IPS DF 19.7 (cell line): ENCODE data around the gene LIPK.

Source experiments
- DNase-seq: peaks from one replicate; pipeline ENCODE4 v3.0.0-alpha.2; 2013; ENCODE audit warnings: low read depth, low spot score

LIPK gene

GRCh38 chr10:88783724-88784123, 77.7 kb downstream of the LIPK start:
- DNase-seq = no peak

DNA sequence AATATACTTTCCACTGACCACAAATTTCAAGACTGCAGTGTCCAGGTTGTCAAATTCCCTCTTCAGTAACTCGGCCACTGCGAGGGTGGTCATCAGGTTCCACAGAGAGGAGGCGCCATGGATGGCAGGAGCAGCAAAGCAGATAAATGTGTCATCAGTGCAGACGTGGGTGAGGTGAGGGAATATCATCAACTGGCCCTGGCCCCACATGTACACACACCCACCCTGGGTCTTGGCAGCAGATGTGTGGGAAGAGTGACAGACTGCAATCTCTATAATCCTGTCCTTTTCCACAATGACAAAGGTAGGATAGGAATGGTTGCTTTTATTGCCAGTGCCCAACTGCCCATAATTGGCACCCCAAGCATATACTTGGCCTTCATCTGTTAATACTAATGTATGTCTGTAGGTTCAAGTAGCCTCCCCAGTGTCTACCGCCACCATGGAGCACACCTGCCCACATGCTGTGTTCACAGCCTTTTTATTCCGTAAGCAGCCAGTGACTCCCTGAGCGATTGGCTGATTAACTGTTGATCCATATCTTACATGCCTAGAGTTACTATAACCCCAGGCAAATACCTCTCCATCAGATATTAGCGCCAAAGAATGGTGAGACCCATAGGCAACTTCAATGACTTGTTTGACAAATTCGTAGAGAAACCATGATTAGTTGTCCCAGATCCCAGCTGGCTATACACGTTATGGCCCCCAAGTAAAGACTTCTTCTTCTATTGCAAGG, 80.2 kb downstream of the LIPK start:
- no peak for DNase-seq

GRCh38 chr10:88787463-88787862, 81.4 kb downstream of the LIPK start:
- DNase-seq = no peak

- no peak for DNase-seq
These were observed 82.9 kb downstream of the LIPK start for GRCh38 chr10:88788924-88789323.

- DNase-seq = peak; percentile 47
These were observed 85.9 kb downstream of the LIPK start for GRCh38 chr10:88791924-88792323.

DNA sequence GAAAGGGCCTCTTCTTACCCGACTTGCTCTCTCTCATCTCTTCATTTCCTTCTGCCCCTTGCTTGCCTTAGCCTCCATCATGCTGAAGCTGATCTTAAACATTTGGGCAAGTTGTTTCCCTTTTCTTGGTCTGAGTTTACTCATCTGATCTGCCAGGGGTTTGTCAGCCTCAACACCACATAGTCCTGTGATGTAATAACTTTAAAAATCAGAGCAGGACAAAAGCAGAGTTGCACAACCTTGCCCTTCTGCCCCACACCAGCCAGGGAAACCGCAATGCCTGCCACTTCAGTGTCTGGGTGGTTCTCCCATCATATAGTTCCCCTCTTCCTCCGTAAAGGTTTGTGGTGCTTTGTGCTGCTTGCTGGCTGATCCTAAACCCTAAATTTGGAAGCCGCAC, 86.6 kb downstream of the LIPK start:
- no peak for DNase-seq

DNA sequence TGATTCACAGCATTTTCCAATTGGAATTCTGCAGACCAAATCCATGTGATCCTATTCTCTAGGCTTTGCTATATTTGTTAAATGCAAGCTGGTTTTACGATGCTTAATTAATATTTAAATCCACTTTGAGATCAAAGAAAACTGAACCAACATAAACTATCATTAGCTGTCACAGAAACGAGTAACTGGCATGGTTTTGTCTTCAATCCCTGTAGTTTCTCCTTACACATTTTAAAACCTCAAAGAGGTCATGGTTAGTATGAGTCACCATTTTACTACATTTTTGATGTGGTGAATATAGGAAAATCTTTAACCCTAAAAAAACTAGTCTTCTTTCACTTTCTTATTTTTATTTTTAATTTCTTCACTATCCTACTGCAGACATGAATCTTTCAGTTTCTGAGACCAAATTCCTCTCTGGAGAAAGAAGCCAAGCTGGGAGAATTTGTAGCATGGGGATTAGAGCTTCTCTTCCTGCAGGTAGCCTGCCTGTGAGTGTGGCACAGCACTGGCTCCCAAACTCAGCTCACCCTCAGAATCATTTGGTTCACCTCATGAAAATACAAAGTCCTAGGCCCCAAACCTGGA, 87.8 kb downstream of the LIPK start:
- no peak for DNase-seq

- DNase-seq = no peak
These were observed 88.7 kb downstream of the LIPK start for GRCh38 chr10:88794731-88795130.

DNA sequence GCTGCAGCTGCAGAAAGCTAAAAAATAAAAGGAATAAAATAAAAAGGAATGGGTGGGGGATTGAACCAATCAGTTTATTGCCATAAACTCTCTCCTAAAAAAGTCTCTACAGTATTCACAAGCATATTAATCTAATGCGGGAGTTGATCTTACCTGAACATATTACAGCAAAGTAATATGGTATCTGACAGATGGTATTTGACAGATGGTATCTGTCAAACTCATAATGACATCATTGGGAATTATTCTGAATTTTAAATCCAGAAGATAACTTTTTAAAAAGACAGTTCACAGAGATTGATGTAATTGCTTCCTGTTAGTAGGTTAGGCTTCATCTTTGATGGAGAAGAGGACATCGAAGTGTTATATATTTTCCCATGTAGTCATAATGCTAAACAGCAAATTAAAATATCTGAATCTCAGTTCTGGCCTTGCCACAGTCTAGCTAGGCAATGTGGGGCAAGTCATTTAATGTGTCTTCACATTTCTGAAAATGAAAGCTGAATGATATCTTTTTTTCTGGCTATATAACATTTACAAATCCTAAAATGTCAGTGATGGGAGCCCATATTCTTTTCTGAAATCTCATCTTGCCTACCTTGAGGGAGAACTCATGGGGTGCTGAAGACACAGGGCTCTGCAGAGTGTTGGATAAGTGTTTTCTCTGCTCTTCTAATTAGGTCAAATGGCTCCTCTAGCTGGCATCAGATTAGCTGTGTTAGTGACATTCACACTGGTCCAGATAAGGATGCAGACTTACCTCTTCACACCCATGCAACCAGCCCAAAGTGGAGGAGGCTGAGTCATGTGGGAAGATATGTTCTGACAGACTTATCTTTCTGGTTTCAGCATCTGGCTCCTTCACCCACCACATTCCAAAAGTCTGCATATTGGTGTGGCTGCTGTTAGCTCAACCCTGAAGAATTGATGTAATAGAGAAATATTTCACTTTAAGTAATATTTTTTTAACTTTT, 94.4 kb downstream of the LIPK start:
- DNase-seq = no peak
